Measurements from ENCODE around the gene HMCN1. TPM values are rescaled to one million over a fixed set of nuclear protein-coding genes. Genes with fewer than 3 reads are reported as not detected.

HMCN1 gene
- total and polyA plus RNA-seq, 2 experiments from 2014 or later = 1.6 to 8.7 TPM

DNA sequence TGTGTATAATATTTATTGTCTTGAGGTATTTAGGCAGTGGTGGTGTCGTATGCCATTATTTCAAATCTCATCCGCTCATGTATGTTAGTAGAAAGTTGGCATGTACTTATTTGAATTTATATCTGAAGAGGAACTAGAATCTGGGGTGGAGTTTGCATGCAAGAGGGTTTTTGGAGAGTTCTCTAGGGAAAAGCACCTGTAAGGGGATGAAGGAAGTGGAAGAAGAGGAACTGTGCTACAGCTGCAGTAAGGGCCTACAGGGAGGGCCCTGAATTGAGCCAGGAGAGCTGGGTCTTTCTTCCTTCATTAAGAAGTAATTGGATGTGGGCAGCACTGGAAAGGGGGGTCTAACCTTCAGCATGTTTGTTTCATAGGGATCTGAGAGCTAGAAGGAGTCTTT, 197.2 kb downstream of the HMCN1 start:
- DNase-seq (ENCODE audit: low spot score) (no peak), ATAC-seq (no peak)
- no peaks in the 10 kb centered on the region for H4K20me1 ChIP-seq (replicated peaks; ENCODE audit: insufficient read depth)
- H3K4me3 ChIP-seq = no peak overlapping the region
- H3K4me2 ChIP-seq = no peak overlapping the region
- Mint-ChIP-seq H3K4me3 (no peak overlapping the region), H3K9me3 (no peaks in the 10 kb centered on the region), H3K27ac (peak overlapping the region; percentile 15; the same call in 1 of the 2 replicates), H3K27me3 (ENCODE audit: insufficient read depth, low read depth, poor library complexity) (no peaks in the 10 kb centered on the region), H3K4me1 (peaks cover 14% of the 10 kb centered on the region; the same call in 2 of the 3 replicates), H3K36me3 (ENCODE audit: low read depth) (peaks cover under 1% of the 10 kb centered on the region; the same call in 1 of the 3 replicates)
- no peaks in the 10 kb centered on the region for H3K36me3 ChIP-seq (ENCODE audit: insufficient read depth)
- no peaks in the 10 kb centered on the region for H3F3A ChIP-seq (replicated peaks; ENCODE audit: low read depth)
- H3K79me2 ChIP-seq (replicated peaks; ENCODE audit: insufficient read depth) = no peaks in the 10 kb centered on the region
- peak overlapping the region; percentile 41; the same call in 1 of the 2 replicates for H3K27ac ChIP-seq (ENCODE audit: low read depth)
- H3K9me2 ChIP-seq (ENCODE audit: insufficient read depth) = no peaks in the 10 kb centered on the region
- TF ChIP-seq, protein P1, sequence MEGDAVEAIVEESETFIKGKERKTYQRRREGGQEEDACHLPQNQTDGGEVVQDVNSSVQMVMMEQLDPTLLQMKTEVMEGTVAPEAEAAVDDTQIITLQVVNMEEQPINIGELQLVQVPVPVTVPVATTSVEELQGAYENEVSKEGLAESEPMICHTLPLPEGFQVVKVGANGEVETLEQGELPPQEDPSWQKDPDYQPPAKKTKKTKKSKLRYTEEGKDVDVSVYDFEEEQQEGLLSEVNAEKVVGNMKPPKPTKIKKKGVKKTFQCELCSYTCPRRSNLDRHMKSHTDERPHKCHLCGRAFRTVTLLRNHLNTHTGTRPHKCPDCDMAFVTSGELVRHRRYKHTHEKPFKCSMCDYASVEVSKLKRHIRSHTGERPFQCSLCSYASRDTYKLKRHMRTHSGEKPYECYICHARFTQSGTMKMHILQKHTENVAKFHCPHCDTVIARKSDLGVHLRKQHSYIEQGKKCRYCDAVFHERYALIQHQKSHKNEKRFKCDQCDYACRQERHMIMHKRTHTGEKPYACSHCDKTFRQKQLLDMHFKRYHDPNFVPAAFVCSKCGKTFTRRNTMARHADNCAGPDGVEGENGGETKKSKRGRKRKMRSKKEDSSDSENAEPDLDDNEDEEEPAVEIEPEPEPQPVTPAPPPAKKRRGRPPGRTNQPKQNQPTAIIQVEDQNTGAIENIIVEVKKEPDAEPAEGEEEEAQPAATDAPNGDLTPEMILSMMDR (conservative IDR thresholded peaks at IDR 0.05; ENCODE audit: low read depth in 2 of 2) = no peak
- TF ChIP-seq POLR2AphosphoS5 (IDR thresholded peaks at IDR 0.05; ENCODE audit: low read depth) = no peak
- TF ChIP-seq EZH2 (IDR thresholded peaks at IDR 0.05; ENCODE audit: low read depth, unreplicated experiment) = no peak
- TF ChIP-seq ZNF331 (CRISPR knock-in tag; IDR thresholded peaks at IDR 0.05; ENCODE audit: low read depth) = no peak
- no peak for TF ChIP-seq STAT1 (IDR thresholded peaks at IDR 0.05; ENCODE audit: unreplicated experiment)
- no peak for TF ChIP-seq CREB1 (CRISPR knock-in tag; IDR thresholded peaks at IDR 0.05; ENCODE audit: low read depth)
- TF ChIP-seq ZNF114 (CRISPR knock-in tag; IDR thresholded peaks at IDR 0.05) = no peak
- no peak for TF ChIP-seq EZH2phosphoT487 (IDR thresholded peaks at IDR 0.05; ENCODE audit: unreplicated experiment)
- TF ChIP-seq JUNB (IDR thresholded peaks at IDR 0.05; ENCODE audit: unreplicated experiment) = no peak
- TF ChIP-seq, protein P2, sequence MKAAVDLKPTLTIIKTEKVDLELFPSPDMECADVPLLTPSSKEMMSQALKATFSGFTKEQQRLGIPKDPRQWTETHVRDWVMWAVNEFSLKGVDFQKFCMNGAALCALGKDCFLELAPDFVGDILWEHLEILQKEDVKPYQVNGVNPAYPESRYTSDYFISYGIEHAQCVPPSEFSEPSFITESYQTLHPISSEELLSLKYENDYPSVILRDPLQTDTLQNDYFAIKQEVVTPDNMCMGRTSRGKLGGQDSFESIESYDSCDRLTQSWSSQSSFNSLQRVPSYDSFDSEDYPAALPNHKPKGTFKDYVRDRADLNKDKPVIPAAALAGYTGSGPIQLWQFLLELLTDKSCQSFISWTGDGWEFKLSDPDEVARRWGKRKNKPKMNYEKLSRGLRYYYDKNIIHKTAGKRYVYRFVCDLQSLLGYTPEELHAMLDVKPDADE (IDR thresholded peaks at IDR 0.05) = no peak
- TF ChIP-seq, protein P3, sequence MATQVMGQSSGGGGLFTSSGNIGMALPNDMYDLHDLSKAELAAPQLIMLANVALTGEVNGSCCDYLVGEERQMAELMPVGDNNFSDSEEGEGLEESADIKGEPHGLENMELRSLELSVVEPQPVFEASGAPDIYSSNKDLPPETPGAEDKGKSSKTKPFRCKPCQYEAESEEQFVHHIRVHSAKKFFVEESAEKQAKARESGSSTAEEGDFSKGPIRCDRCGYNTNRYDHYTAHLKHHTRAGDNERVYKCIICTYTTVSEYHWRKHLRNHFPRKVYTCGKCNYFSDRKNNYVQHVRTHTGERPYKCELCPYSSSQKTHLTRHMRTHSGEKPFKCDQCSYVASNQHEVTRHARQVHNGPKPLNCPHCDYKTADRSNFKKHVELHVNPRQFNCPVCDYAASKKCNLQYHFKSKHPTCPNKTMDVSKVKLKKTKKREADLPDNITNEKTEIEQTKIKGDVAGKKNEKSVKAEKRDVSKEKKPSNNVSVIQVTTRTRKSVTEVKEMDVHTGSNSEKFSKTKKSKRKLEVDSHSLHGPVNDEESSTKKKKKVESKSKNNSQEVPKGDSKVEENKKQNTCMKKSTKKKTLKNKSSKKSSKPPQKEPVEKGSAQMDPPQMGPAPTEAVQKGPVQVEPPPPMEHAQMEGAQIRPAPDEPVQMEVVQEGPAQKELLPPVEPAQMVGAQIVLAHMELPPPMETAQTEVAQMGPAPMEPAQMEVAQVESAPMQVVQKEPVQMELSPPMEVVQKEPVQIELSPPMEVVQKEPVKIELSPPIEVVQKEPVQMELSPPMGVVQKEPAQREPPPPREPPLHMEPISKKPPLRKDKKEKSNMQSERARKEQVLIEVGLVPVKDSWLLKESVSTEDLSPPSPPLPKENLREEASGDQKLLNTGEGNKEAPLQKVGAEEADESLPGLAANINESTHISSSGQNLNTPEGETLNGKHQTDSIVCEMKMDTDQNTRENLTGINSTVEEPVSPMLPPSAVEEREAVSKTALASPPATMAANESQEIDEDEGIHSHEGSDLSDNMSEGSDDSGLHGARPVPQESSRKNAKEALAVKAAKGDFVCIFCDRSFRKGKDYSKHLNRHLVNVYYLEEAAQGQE (IDR thresholded peaks at IDR 0.05; ENCODE audit: unreplicated experiment) = no peak
- TF ChIP-seq NANOG (IDR thresholded peaks at IDR 0.05; ENCODE audit: borderline replicate concordance) = no peak
- TF ChIP-seq, protein P4, sequence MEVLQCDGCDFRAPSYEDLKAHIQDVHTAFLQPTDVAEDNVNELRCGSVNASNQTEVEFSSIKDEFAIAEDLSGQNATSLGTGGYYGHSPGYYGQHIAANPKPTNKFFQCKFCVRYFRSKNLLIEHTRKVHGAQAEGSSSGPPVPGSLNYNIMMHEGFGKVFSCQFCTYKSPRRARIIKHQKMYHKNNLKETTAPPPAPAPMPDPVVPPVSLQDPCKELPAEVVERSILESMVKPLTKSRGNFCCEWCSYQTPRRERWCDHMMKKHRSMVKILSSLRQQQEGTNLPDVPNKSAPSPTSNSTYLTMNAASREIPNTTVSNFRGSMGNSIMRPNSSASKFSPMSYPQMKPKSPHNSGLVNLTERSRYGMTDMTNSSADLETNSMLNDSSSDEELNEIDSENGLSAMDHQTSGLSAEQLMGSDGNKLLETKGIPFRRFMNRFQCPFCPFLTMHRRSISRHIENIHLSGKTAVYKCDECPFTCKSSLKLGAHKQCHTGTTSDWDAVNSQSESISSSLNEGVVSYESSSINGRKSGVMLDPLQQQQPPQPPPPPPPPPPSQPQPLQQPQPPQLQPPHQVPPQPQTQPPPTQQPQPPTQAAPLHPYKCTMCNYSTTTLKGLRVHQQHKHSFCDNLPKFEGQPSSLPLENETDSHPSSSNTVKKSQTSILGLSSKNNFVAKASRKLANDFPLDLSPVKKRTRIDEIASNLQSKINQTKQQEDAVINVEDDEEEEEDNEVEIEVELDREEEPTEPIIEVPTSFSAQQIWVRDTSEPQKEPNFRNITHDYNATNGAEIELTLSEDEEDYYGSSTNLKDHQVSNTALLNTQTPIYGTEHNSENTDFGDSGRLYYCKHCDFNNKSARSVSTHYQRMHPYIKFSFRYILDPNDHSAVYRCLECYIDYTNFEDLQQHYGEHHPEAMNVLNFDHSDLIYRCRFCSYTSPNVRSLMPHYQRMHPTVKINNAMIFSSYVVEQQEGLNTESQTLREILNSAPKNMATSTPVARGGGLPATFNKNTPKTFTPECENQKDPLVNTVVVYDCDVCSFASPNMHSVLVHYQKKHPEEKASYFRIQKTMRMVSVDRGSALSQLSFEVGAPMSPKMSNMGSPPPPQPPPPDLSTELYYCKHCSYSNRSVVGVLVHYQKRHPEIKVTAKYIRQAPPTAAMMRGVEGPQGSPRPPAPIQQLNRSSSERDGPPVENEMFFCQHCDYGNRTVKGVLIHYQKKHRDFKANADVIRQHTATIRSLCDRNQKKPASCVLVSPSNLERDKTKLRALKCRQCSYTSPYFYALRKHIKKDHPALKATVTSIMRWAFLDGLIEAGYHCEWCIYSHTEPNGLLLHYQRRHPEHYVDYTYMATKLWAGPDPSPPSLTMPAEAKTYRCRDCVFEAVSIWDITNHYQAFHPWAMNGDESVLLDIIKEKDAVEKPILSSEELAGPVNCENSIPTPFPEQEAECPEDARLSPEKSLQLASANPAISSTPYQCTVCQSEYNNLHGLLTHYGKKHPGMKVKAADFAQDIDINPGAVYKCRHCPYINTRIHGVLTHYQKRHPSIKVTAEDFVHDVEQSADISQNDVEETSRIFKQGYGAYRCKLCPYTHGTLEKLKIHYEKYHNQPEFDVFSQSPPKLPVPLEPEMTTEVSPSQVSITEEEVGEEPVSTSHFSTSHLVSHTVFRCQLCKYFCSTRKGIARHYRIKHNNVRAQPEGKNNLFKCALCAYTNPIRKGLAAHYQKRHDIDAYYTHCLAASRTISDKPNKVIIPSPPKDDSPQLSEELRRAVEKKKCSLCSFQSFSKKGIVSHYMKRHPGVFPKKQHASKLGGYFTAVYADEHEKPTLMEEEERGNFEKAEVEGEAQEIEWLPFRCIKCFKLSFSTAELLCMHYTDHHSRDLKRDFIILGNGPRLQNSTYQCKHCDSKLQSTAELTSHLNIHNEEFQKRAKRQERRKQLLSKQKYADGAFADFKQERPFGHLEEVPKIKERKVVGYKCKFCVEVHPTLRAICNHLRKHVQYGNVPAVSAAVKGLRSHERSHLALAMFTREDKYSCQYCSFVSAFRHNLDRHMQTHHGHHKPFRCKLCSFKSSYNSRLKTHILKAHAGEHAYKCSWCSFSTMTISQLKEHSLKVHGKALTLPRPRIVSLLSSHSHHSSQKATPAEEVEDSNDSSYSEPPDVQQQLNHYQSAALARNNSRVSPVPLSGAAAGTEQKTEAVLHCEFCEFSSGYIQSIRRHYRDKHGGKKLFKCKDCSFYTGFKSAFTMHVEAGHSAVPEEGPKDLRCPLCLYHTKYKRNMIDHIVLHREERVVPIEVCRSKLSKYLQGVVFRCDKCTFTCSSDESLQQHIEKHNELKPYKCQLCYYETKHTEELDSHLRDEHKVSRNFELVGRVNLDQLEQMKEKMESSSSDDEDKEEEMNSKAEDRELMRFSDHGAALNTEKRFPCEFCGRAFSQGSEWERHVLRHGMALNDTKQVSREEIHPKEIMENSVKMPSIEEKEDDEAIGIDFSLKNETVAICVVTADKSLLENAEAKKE (CRISPR knock-in tag; IDR thresholded peaks at IDR 0.05) = no peak
- no peak overlapping the region for H2AFZ ChIP-seq
- no peaks in the 10 kb centered on the region for H3K27me3 ChIP-seq (ENCODE audit: insufficient read depth)
- peaks cover 6% of the 10 kb centered on the region for H3K4me1 ChIP-seq (ENCODE audit: insufficient read depth)
